Measurements from ENCODE around the gene GRK4.
A peak's percentile ranks its signal among the peaks of the same experiment; 100 is the strongest.

GRK4 gene

DNA sequence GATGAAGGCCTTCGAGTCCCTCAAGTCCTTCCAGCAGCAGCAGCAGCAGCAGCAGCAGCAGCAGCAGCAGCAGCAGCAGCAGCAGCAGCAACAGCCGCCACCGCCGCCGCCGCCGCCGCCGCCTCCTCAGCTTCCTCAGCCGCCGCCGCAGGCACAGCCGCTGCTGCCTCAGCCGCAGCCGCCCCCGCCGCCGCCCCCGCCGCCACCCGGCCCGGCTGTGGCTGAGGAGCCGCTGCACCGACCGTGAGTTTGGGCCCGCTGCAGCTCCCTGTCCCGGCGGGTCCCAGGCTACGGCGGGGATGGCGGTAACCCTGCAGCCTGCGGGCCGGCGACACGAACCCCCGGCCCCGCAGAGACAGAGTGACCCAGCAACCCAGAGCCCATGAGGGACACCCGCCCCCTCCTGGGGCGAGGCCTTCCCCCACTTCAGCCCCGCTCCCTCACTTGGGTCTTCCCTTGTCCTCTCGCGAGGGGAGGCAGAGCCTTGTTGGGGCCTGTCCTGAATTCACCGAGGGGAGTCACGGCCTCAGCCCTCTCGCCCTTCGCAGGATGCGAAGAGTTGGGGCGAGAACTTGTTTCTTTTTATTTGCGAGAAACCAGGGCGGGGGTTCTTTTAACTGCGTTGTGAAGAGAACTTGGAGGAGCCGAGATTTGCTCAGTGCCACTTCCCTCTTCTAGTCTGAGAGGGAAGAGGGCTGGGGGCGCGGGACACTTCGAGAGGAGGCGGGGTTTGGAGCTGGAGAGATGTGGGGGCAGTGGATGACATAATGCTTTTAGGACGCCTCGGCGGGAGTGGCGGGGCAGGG lies 111.7 kb downstream of the GRK4 start:
- peak; percentile 41 for DNase-seq

DNA sequence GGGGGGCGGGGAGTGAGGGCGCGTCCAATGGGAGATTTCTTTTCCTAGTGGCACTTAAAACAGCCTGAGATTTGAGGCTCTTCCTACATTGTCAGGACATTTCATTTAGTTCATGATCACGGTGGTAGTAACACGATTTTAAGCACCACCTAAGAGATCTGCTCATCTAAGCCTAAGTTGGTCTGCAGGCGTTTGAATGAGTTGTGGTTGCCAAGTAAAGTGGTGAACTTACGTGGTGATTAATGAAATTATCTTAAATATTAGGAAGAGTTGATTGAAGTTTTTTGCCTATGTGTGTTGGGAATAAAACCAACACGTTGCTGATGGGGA lies 112.2 kb downstream of the GRK4 start:
- no peak for DNase-seq

DNA sequence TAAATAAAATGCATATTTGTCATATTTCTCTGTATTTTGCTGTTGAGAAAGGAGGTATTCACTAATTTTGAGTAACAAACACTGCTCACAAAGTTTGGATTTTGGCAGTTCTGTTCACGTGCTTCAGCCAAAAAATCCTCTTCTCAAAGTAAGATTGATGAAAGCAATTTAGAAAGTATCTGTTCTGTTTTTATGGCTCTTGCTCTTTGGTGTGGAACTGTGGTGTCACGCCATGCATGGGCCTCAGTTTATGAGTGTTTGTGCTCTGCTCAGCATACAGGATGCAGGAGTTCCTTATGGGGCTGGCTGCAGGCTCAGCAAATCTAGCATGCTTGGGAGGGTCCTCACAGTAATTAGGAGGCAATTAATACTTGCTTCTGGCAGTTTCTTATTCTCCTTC lies 114.4 kb downstream of the GRK4 start:
- DNase-seq = no peak

DNA sequence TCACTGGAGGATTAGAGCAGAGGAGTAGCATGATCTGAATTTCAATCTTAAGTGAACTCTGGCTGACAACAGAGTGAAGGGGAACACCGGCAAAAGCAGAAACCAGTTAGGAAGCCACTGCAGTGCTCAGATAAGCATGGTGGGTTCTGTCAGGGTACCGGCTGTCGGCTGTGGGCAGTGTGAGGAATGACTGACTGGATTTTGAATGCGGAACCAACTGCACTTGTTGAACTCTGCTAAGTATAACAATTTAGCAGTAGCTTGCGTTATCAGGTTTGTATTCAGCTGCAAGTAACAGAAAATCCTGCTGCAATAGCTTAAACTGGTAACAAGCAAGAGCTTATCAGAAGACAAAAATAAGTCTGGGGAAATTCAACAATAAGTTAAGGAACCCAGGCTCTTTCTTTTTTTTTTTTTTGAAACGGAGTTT lies 116.3 kb downstream of the GRK4 start:
- DNase-seq = no peak

DNA sequence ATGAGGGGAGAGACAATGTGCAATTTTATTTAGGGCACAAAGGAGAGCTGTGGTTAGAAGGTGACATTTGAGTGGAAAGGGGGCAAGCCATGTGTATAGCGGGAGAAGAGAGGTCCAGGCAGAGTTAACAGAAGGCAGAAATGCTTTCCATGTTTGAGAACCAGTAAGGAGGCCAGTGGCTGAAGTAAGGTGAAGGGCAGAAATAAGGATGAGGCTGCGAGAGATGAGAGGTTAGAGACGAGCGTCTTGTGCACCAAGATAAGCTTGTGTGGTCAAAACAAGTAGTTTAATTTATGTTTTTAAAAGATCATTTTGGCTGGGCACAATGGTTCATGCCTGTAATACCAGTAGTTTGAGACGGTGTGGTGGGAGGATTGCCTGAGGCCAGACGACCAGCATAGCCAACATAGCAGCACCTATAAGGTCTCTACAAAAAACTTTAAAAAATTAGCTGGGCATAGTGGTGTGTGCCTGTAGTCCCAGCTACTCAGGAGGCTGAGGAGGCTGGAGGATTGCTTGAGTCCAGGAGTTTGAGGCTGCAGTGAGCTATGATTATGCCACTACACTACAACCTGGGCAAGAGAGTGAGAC lies 119.6 kb downstream of the GRK4 start:
- no peak for DNase-seq

DNA sequence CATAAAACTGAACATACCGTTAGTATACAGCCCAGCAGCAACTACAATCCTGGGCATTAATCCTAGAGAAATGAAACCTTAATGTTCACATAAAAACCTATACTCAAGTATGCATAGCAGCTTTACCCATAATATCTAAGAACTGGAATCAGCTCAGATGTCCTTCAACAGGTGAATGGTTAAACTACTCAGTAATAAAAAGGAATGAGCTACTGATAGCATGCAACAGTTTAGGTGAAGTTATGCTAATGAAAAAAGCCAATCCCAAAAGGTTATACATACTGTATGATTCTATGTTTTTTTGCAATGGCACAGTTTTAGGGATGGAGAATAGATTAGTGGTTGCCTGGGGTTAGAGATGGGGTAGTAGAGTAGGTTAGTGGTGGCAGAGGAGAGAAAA lies 120.4 kb downstream of the GRK4 start:
- DNase-seq = no peak

DNA sequence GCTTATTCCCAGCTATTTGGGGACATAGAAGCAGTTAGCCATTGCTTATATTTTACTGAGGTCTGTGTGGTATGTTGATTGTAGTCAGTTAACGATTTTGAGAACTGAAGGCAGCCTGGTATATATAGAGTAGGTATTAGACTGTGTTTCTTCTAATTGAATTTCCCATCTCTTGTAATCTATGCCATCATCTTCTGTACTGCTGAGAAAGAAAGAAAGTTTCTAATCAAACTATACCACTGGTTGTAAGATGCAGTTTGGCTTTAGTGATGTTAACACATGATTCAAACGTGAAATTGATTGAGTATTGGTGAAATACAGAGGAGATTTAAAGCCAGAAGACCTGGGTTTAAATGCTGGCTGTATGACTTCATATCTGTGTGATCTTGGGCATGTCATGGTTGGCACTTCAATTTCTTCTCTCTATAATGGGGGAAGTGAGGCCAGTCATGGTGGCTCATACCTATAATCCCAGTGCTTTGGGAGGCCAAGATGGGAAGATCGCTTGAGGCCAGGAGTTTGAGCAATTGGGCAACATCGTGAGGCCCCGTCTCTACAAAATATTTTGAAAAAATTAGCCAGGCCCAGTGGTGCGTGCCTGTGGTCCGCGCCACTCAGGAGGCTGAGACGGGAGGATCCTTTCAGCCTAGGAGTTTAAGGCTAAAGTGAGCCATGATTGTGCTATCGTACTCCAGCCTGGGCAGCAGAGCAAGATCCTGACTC lies 122.7 kb downstream of the GRK4 start:
- no peak for DNase-seq

DNA sequence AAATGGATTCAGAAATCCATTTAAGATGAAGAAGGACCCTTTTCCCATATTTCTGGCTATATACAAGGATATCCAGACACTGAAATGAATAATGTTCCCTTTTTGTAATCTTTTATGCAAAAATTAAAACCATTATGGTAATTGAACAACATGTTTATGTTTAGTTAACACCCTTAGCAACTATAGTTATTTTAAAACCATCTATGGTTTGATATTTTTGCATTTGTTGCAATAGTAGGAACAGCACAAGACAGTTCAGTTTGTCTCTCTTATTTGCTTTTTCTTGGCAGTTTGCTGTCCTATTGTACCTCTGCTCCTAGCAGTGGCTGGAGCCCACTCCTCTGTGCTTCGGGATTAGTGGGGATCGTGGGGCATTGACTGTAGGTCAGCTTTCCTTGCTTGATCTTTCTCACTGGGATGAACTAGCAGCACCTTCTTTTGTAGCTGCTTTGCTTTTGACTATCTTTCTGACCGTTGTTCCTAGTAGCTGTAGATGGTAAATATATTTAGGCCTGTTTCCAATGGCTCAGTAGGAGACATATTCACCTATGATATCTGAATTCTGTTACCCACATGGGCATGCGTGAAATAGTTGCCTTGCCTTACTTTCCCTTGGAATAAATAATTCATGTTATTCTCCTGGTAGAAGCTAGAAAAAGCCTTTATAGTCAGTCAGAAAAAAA lies 123.9 kb downstream of the GRK4 start:
- no peak for DNase-seq

Measured in SIG-M5 (cell line).